ENCODE data around the gene BAX.

BAX gene

GRCh38 chr19:48953141-48953540 is 1.5 kb upstream of the BAX start:
- no peak for DNase-seq (ENCODE audit: low read depth)
- TF ChIP-seq, protein P1, sequence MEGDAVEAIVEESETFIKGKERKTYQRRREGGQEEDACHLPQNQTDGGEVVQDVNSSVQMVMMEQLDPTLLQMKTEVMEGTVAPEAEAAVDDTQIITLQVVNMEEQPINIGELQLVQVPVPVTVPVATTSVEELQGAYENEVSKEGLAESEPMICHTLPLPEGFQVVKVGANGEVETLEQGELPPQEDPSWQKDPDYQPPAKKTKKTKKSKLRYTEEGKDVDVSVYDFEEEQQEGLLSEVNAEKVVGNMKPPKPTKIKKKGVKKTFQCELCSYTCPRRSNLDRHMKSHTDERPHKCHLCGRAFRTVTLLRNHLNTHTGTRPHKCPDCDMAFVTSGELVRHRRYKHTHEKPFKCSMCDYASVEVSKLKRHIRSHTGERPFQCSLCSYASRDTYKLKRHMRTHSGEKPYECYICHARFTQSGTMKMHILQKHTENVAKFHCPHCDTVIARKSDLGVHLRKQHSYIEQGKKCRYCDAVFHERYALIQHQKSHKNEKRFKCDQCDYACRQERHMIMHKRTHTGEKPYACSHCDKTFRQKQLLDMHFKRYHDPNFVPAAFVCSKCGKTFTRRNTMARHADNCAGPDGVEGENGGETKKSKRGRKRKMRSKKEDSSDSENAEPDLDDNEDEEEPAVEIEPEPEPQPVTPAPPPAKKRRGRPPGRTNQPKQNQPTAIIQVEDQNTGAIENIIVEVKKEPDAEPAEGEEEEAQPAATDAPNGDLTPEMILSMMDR (IDR thresholded peaks at IDR 0.05; ENCODE audit: low read depth, low read length, missing control alignments), result no peak
- in situ Hi-C loops (cut with HindIII; ENCODE audit: low sequenced_read_pairs), result no loop called here
- H3K4me3 ChIP-seq (ENCODE audit: low read depth, low read length), result no peak overlapping the region

DNA sequence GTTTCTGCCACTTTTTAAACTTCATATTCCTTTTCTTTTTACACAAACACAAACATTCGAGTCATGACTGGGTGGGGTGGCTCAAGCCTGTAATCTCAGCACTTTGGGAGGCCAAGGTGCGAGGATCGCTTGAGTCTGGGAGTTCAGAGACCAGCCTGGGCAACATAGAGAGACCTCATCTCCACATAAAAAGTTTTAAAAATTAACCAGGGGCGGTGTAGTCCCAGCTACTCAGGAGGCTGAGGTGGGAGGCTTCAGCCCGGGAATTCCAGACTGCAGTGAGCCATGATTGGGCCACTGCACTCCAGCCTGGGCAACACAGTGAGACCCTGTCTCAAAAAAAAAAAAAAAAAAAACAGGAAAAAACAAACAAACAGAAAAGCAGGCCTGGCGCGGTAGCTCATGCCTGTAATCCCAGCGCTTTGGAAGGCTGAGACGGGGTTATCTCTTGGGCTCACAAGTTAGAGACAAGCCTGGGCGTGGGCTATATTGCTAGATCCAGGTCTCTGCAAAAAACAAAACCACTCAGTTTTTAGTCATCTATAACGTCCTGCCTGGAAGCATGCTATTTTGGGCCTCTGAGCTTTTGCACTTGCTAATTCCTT is 583 bp upstream of the BAX start:
- in situ Hi-C loops (cut with HindIII; ENCODE audit: low sequenced_read_pairs), result no loop called here
- no peak for DNase-seq (ENCODE audit: low read depth)
- peak overlapping the region; percentile 98 for H3K4me3 ChIP-seq (ENCODE audit: low read depth, low read length)
- TF ChIP-seq, protein P1 (IDR thresholded peaks at IDR 0.05; ENCODE audit: low read depth, low read length, missing control alignments), result no peak

DNA sequence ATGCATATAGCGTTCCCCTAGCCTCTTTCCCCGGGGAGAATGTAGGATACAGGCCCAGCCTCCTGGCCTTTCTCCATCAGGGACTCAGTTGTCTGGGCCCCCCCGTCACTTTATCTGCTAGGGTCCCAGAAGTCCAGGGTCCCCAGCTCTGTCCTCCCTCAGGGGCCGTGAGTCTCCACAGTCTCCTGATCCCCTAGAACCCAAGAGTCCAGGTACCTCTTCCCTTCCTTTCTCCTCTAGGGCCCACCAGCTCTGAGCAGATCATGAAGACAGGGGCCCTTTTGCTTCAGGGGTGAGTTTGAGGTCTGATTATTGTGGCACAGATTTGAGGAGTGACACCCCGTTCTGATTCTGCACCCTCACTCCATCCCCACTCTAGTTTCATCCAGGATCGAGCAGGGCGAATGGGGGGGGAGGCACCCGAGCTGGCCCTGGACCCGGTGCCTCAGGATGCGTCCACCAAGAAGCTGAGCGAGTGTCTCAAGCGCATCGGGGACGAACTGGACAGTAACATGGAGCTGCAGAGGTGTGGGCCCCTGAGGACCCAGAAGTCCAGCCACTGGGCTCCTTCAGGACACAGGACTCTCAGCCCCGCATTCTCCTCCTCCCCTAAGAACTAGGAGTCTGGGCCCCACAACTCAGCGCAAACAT is 758 bp downstream of the BAX start:
- peak overlapping the region; percentile 98 for H3K4me3 ChIP-seq (ENCODE audit: low read depth, low read length)
- TF ChIP-seq, protein P1 (IDR thresholded peaks at IDR 0.05; ENCODE audit: low read depth, low read length, missing control alignments), result no peak
- in situ Hi-C loops (cut with HindIII; ENCODE audit: low sequenced_read_pairs), result no loop called here
- no peak for DNase-seq (ENCODE audit: low read depth)

- no peak for DNase-seq (ENCODE audit: low read depth)
Measured at GRCh38 chr19:48958006-48958405, 3.3 kb downstream of the BAX start.

DNA sequence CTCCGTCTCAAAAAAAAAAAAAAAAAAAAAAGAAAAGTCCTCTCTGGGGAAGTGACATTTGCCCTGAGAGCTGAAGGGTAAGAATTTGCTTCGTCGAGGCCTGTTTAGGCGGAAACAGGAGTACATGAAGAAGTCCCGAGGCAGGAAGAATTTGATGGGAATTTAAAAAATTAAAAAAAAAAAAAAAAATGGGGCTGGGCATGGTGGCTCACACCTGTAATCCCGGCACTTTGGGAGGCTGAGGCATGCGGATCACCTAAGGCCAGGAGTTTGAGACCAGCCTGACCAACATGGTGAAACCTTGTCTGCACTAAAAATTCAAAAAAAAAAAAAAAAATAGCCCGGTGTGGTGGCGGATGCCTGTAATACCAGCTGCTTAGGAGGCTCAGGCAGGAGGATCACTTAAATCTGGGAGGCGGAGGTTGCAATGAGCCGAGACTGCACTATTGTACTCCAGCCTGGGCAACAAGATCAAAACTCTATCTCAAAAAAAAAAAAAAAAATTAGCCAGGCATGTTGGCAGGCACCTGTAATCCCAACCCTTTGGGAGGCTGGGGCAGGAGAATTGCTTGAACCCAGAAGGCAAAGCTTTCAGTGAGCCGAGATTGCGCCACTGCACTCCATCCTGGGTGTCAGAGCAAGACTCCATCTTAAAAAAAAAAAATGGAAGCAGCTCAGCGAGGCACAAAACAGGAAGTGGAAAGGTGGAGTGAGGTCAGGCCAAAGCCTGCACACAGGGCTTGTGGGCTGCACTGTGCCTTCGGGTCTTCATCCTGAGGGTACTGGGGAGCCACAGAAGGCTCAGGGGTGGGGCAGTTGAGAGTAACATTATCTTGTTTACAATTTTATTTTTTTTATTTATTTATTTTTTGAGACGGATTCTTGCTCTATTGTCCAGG is 4.9 kb downstream of the BAX start:
- no peak overlapping the region for H3K4me3 ChIP-seq (ENCODE audit: low read depth, low read length)
- TF ChIP-seq, protein P1 (IDR thresholded peaks at IDR 0.05; ENCODE audit: low read depth, low read length, missing control alignments), result no peak
- no peak for DNase-seq (ENCODE audit: low read depth)
- in situ Hi-C loops (cut with HindIII; ENCODE audit: low sequenced_read_pairs), result no loop called here

More at GRCh38 chr19:48958006-48958405, 3.3 kb downstream of the BAX start:
- in situ Hi-C loops (cut with HindIII; ENCODE audit: low sequenced_read_pairs), result no loop called here
- TF ChIP-seq, protein P1 (IDR thresholded peaks at IDR 0.05; ENCODE audit: low read depth, low read length, missing control alignments), result no peak
- no peak overlapping the region for H3K4me3 ChIP-seq (ENCODE audit: low read depth, low read length)

GRCh38 chr19:48961051-48961649 is 6.5 kb downstream of the BAX start:
- TF ChIP-seq, protein P1 (IDR thresholded peaks at IDR 0.05; ENCODE audit: low read depth, low read length, missing control alignments), result no peak
- H3K4me3 ChIP-seq (ENCODE audit: low read depth, low read length), result no peak overlapping the region
- in situ Hi-C loops (cut with HindIII; ENCODE audit: low sequenced_read_pairs), result no loop called here
- no peak for DNase-seq (ENCODE audit: low read depth)
